Amniotic stem cell (primary cell): ENCODE data around the gene CABP4.

Source experiments
- DNase-seq: peaks from one replicate; lab custom pipeline; 2025; lab: John Stamatoyannopoulos, UW

CABP4 gene

DNA sequence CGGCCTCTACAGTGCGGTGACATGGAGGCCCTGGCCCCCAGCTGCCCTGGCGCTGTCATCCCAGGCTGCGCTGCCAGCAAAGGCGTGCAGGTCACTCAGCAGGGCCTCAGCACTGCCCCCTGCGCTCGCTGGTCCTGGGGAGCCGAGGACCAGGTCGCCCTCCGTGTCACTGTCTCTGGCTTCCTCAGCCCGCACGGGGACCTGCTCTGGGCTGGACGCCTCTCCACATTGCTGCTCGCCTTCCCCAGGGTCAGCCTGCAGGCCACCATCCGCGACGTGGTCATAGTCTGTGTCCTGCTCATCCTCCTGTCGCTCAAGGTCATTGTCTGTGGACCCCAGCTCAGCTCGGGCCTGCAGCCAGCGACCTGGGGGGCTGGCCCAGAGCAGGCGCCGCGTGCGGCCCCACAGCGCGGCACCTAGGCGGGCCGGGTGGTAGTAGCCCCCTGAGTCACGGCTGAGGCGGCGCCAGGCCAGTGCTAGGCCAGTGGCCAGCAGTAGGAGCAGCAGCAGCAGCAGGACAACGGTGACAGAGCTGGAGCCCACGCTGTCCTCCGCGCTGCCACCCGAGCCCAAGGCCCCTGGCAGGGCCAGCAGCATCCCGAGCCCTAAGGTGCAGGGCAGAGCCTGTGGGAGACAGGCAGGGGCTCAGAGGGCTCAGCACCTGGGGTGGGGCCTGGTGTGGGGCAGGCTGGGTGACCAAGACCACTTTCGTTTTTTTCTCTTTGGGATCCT lies 19.3 kb upstream of the CABP4 start:
- no peak for DNase-seq

DNA sequence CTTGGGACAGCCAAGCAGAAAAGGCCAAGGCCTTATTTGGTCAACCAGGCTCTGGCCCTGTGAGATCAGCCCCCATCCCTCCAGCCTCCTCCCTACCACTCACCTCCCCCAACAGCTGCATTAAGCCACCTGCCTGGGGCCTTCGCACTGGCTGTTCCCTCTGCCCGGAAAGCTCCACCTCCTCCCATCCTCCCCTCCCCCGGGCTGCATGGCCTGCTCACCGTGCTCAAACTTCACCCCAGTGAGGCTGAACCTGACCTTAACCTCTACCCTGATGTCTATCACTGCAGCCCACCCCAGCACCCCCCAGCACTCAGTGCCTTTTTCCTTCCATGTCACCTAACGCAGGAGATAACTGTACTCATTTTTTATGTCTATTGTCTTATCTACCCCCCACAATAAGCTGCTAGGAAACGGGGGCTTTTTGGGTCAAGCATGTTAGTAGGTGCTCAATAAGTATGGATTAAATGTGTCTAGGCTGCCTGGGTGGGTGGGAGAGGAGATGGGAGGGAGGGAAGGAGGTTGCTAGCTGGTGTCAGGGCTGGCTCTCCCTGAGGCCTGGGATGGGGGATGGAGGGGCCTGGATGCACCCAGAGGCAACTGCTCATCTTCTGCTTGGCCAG lies 18.6 kb upstream of the CABP4 start:
- DNase-seq, result no peak

DNA sequence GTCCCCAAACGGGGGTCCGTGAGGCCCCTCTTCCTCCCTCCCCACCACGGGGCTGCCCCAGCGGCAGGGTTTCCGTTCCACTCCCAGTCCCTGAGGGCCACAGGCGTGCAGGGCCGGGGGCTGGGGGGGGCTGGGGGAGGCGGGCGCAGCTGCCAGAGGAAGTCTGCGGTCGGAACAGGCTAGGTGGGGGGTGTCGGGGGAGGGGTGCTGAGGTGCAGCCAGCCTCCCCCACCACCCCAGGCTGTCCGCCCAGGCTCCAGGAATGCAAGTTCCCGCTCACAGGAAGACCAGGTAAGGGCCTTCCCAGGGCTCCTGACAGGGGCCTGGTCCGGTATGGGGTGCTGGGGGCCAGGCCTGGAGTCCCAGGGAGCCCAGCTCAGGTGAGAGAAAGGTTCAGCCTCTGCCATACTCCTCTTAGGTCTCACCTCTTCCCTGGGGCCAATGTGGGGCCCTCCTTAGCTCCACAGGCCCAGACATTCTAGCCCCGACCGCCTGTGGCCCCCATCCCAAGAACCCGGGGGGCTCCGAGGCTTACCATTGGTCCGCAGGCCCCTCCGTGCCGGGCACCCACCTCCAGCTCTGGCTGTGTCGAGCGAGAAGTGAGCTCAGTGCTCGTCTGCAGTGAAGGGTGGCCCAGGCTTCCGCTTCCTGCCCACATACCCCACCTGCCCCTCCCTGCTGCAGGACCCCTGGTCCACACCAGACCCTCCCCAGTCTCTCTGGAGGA lies 17.9 kb upstream of the CABP4 start, which contains the start of gene PTPRCAP:
Gene PTPRCAP (minus strand): TSS at position 601 of the 727 bp plus-strand sequence. CDS start 63 bp downstream, at position 538.
- no peak for DNase-seq

DNA sequence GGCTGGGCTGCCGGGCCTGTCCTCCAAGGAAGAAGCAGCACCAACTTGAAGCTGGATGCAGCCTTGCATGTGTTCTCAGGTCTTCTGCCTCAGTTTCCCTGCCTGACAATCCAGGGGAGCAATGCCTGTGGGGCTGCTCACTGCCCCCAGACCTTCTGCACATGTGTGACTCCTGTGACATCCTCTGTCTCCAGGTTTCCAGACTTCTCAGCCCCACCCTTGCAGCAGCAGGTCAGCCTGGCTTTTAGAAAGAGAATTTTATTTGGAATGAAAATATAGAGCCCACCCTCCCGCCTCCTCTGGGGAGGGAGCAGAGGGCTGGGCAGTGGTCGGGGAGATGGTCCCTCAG lies 17.4 kb upstream of the CABP4 start:
- no peak for DNase-seq

DNA sequence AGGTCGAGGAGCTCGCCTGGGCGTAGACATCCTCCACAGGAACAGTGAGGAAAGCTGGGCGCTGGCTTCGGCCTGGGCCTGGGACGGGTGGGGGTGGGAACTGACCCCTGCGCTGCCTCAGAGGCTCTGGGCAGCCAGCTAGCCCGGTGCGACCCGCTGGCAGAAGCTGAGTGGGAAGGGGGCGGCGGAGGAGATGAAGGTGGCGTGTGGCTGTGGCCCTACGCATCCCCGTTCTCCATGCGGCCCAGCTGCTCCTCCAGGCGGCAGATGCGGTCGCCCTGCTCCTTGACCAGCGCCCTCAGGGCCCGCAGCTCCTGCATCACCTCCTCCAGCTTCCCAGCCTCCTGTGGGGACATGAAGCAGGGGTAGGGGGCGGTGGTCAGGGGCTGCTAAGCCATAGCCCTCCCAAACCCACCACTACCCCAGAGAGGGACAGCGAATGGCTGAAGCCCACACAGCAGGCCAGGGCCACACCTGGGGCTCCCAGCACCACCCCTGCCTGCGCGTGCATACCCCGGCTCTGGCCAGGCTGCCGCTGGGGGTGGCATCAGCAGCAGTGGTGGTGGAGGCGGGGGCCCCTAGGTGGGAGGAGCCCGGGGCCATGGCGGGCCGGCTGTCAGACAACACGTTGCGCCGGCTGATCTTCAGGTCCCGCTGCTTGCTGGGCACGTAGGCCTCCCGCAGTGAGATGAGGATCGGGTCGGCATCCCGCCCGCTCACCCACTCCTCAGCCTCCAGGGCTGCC lies 16.8 kb upstream of the CABP4 start:
- no peak for DNase-seq

DNA sequence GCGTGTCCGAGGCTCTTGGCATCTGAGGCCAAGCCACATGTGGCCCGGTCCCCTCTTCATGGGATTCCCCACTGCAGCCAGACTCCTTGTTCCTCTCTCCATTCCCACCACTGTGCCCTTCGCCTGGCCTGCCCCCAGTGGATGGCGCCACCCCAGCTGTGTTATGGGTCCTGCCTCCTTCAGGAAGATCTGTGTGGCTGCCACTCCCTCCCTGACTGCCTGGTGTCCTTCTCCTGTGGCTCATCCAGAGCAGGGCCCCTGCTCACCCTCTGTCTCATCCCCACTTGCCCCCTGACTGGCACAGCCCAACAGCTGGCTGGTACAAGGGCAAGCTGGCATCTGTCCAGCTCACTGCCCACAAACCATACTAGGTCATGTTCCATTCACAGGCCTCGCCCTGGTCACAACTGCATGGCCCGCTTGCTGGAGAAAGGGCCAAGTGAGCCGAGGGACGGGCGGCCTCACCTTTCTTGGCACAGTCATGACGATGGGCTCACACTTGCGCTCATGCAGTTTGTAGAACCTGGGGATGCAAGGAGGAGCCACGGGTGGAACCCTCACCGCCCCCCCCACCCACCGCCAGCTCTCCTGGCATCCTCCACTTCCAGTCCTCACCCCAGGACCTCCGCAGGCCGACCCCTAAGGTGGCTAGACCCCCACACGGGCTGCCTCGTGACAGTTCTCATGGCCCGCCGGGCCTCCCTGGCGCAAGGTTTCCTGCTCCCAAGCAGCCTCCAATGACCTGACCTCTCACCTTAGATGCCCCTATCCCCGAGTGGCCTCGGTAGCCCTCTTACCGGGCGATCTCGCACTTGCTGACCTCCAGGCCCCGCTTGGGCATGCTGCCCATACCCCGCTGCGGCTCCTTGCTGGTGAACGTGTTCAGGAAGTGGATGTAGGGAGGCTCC lies 15.6 kb upstream of the CABP4 start:
- no peak for DNase-seq

DNA sequence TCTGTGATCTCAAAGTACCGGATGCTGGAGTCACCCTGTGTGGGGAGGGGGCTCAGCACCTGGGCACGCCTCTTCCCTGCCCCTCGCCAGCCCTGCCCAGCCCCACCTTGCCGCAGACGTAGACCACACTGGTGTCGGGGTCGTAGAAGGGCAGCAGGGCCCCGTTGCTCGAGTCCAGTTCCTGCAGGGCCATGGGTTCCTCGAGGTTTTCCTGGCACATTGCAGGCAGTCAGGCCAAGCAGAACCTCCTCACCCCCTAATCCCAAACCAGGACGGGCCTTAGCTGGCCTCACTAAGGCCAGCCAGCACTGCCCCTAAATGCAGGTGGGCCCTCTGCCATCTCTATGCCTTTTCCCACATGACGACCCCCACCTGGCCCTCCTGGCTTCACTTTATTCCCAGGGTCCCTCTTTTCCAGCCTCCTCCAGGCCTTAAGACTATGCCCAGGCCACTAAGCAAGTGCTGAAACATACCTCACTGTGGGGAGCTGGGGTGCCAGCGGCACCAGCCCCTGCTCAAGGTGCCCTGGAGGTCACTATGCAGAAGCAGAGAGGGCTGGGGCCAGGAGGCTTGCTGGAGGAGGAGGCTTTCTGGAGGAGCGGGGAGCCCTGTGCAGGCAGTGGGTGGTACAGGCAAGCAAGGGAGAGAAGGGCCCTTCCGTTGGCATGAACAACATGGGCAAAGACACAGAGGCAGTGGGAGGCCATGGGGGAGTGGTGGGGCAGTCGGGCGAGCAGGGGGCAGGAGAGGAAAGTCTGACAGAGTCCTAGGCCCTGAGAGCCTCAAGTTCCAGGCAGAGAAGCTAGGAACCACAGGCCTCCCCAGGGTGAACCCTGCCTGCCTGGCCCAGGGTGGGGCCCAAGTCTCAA lies 14.7 kb upstream of the CABP4 start:
- DNase-seq, result no peak

DNA sequence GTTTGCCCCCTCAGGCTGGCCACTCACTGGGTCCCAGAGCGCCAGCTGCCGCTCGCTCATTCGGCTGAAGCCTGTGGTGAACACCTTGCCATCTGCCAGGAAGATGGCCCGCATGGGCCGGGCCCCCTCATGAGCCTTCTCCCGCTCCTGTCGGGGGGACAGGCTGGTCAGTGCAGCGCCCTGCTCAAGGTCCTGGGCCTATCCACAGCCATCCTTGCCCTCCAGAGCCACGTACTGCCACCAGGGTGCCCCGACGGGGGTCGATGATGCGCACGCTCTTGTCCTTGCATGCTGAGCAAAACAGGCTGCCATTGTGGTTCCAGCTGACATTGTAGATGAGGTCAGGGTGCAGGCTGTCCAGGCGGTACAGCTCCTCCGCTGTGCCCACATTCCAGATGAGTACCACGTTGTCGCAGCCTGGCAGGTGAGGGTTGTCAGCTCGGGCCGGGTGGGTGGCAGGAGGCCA lies 14.0 kb upstream of the CABP4 start:
- DNase-seq, result no peak

DNA sequence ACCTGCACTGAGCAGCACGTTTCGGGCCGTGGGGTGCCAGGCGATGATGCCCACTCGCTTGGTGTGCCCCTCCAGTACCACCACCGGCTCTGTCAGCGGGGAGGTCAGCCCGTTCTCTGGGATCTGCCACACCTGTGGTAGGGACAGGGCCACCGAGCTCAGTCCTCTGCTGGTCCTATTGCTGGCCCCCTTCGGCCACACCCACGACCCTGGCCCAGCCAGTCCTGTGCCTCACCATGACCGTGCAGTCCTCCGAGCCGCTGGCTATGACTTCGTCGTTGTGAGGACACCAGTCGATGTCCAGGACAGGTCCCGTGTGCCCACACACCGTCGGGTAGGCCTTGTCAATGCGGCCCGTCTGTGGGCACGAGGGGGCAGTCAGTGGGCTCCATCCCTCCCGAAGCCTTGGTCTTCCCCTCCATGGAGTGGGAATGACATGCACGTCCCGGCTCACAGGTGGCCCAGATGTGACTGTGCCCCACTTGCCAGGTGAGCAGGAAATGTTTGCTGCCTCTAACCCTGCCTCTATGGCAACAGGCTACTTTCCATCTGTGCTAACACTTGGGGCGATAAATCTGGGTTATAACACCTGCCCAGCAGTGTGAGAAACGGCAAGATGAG lies 13.3 kb upstream of the CABP4 start:
- no peak for DNase-seq

DNA sequence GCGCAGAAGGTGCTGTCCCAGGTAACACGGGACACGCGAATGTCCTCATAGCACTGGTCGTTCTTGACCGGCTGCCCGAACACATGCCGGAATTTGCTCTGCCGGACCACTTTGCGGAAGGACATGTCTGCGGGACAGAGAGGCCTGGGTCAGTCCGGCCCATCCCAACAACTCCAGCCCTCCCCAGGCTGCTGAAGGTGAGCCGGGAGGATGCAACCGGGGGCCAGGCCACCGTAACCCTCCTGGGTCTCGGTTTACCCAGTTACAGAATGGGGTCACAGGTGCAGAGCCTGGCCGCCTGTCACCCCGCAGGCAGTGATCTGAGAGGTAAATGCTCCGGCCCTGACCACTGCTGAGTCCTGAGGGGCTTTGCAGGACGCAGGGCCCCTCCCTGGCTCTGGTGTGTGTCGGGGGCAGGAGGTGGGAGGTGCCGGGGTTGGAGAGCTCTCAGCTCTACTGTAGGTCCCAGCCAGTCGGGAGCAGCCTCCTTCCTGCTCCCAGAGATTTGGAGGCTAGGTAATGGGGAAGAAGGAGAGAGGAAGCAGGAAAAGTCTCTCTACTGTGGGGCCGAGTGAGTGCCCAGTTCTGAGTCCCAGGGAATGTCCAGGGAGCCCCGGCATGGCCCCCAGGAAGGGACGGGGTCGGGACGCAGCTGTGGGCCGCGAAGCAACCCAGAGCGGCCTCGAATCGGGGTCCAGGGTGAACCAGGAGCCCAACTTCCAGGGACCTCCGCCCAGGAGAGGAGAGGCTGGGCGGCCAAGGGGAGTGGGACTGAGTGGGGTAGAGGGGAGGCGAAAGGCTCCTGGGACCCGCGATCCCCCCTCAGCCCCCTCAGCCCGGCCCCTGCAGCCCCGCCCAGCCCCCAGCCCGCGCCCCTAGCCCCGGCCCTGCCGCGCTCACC lies 12.4 kb upstream of the CABP4 start:
- no peak for DNase-seq

DNA sequence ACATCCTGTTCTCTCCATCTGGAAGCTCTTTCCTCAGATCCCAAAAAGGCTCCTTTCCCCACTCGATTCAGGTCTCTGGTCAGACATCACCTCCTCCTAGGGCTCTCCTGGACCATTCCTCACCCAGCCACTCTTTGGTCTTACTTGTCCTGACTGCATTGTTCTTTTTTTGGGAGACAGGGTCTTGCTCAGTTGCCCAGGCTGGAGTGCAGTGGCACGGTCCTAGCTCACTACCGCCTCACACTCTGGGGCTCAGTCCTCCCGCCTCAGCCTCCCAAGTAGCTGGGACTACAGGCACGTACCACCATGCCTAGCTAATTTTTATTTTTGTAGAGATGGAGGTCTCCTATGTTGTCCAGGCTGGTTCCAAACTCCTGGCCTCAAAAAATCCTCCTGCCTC lies 9.6 kb upstream of the CABP4 start:
- DNase-seq, result no peak

DNA sequence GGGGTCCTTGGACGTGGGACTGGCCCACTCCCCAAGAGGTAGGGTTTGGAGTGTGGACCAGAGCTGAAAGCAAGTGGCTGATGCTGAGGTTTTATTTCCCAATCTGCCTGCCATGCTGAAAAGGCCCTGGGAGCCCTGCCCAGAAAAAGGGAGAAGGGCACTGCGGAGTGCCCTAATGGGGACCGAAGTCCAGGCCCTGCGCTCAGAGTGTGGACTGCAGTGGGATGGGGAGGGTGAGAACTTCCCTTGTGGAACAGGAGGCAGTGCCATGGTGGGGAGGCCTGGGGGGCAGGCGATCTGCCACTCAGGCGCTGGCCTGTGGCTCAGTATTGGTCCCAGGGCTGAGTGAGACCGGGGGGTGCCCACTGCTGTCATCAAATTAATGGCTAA lies 6.9 kb upstream of the CABP4 start:
- DNase-seq, result no peak

DNA sequence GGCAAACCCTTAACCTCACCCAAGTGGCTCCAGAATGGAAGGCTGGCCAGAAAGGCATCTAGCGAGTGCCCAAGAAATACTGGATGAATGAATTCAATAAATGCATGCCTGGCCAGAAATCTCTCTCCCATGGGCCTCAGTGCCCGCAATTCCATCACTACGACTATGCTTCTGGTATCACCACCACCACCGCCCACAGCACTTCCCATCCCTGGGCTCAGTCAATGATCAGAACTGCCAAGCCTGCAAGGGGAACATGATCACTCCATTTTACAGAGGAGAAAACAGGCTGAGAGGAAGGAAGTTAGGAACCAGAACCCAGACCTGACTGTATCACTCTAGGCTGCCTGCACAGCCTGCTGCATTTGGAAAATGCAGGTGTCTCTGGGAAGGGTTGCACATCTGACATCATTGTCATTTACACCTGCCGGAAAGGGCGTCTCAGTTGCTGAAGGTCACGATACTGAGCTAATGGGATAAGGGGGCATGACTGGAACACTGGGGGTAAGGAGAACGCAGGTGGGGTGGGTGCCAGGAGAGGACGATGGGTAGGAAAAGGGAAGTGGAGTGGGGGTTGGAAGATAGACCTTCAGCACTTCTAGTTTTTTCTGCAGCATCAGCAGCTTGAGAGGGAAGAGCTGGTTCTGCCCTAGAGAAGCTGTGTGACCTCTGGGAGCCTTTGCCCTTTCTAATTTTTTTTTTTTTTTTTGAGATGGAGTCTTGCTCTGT lies 5.9 kb upstream of the CABP4 start:
- no peak for DNase-seq

DNA sequence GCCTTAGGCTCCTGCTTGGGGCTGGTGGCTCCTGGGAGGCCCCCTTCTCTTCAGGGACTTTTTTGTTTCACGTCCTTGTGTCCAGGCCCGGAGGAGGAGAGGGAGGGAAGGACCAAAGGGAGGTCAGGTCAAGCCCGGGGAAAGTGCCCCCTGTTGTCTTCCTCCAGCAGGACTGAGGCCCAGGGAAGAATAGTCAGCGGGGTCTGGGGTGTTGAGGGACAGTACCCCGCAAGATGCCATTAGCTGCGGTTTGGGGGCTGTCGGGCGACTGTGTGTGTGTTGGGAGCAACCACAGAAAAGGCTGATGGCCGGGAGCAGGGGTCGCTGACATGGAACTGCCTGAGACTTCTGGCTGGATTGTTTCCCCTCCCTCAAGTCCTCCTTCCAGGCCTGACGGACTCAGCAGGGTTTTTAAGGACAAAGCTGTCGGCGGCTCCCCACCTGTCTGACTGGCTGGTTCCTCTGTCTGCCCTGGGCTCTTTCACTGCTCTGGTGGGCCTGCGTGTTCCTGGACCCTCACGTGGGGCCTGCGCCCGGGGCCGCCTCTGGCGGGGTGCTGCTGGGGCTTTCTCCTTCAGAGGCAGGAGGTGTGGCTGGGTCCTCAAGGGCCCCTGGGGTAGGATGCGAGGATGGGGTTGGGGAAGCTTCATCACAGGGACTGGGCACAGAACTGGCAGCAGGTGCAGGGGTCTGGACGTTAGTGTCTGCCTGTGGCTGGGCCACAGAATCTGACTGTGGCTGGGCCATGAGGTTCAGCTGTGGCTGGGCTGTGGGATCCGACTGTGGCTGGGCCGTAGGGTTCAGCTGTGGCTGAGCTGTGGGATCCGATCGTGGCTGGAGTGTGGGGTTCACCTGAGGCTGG lies 4.1 kb upstream of the CABP4 start:
- no peak for DNase-seq

DNA sequence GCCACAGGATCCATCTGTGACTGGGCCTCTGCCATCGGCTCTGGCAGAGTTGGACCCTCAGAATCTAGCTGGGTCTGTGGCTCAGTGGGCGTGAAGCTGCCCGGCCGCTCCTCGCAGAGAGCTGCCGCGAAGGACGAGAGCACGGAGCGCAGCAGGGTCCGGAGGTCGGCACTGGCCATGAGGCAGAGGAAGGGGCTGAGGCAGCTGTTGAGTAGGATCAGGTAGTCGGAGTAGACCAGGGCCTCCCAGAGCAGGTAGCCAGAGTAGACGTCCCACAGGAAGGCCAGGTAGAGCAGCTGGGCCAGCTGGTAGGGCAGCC lies 3.5 kb upstream of the CABP4 start:
- no peak for DNase-seq

DNA sequence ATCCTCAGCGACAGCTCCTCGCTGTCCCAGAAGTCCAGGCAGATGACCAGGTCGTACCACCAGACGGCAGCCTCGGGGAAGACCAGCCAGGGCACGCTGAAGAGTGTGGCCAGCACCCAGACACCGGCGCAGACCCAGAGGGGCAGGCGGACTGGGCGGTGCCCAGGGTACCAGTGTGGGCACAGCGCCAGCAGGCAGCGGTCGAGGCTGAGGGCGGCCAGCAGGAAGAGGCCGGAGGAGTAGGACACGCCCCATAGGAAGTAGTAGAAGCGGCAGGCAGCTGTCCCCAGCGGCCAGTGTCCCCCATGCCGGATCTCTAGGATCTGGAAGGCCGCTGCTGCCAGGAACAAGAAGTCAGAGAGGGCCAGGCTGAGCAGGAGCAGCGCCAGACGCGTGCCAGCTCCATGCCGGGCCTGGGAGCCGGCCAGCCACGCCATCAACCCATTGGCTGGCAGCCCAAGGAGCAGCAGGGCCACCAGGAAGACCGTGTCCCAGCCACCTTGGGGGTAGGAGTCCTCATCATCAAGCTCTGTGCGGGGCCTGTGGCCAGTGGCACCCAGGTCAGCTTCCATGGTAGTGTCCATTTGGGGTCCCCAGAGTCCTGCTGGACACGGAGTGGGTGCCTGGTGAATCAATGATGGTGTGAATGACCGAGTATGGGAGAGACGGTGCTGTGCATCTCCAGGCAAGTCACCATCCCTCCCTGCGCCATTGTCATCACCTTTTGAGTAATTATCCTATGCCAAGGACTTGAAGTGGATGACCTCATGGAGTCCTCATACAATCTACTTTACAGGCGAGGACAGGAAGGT lies 2.8 kb upstream of the CABP4 start, which contains the start of gene GPR152:
Gene GPR152 (minus strand): TSS at position 589 of the 812 bp plus-strand sequence. CDS start 5 bp downstream, at position 584.
- DNase-seq, result no peak
